Measurements from ENCODE around the gene SRGAP1.
"Not testable (repeated sequence)": the region's sequence is repeated elsewhere in the genome, so short reads cannot be mapped to it uniquely, and the experiment has no call there.

Gene SRGAP1

DNA sequence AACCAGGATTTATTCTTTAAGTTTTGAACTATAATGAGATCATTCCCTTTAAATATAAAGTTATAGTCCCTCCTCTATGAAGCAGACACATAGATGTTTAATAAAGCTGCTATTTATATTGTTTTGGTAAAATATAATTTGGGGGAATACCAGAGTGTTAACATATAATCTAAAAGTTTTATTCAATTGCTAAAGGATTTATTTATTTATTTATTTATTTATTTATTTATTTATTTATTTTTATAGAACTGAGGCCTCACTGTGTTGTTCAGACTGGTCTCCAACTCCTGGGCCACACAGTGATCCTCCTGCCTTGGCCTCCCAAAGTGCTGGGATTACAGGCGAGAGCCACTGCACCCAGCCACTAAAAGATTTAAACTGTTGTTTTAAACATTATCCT is 278.9 kb downstream of the SRGAP1 start:
- no peak for DNase-seq (ENCODE audit: low spot score)

DNA sequence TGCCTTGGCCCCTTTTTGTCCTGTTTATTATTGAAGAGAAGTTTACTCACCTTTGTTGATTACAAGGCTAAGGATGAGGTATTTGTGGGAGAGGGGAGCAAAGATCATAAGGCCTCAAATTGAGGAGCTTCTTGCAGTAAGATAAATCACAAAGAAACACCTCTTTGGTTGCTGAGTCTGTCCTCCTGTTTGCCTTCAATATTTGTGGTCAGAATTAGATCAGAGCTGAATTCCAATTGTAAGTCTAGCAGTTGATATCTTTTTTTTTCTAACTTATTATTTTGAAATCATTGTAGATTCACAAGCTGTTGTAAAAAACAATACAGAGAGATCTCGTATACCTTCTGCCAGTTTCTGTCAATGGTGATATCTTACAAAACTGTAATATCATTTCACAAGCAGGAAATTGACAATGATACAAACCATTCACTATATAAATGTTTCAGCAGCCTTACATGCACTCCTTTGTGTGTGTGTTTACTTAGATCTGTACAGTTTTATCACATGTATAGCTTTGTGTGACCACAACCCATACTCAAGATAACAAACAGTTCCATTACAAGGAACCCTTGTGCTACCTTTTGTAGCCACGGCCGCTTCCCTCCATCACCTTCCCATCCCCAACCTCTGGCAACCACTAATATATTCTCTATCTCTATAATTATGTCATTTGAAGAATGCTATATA is 280.2 kb downstream of the SRGAP1 start:
- DNase-seq (ENCODE audit: low spot score) = no peak

DNA sequence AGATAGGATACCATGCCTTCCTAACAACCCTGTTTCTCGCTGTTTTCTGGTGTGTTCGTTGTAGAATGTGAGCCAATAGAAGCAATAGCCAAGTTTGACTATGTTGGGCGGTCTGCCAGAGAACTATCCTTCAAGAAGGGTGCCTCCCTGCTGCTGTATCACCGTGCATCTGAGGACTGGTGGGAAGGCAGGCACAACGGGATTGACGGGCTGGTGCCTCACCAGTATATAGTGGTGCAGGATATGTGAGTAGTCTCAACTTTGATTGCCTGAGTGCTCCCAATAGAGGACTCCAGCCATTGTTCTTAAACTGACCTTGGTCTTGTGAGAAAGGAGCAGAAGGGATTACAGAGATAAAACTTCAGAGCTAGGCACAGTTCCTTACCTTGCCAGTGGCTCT is 281.4 kb downstream of the SRGAP1 start:
- no peak for DNase-seq (ENCODE audit: low spot score)

DNA sequence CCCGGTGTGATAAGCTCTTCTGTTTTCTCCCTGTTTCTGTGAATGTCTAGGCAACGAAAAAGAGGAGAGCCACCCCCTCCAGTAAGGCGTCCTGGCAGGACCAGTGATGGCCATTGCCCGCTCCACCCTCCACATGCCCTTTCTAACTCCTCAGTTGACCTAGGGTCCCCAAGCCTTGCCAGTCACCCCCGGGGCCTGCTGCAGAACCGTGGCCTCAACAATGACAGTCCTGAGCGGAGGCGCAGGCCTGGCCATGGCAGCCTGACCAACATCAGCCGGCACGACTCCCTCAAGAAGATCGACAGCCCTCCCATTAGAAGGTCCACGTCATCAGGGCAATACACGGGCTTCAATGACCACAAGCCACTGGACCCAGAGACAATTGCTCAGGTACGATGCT is 283.3 kb downstream of the SRGAP1 start:
- no peak for DNase-seq (ENCODE audit: low spot score)

DNA sequence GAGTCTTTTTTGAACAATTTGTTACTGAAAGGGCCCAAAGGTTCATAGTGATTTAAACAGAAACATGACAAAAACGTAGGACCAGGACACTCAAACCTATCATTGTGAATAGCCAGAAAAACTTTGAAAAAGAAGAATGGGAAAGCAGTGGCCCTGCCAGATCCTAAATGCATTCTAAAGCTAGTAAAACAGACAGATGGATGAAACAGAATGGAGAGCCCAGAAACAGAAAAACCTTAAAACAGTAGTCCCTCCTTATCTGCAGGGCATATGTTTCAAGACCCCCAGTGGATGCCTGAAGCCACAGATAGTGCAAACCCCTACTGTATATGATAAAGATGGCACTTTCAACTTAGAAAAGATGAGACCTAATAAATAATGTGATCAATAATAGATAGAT is 283.9 kb downstream of the SRGAP1 start:
- DNase-seq (ENCODE audit: low spot score) = no peak

DNA sequence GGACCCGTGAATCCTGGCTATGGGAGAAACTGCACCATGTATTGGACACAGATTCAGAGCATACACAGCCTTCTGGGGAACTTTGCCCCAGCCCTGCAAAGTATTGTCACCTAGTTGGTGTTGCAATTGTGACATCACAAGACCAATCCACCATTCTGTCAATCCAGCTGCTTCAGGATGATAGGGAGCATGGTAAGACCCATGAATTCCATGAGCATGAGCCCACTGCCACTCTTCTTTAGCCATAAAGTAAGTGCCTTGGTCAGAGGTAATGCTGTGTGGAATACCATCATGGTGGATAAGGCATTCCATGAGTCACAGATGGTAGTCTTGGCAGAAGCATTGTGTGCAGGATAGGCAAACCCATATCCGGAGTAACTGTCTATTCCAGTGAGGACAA is 286.0 kb downstream of the SRGAP1 start:
- DNase-seq (ENCODE audit: low spot score) = not testable (repeated sequence)

DNA sequence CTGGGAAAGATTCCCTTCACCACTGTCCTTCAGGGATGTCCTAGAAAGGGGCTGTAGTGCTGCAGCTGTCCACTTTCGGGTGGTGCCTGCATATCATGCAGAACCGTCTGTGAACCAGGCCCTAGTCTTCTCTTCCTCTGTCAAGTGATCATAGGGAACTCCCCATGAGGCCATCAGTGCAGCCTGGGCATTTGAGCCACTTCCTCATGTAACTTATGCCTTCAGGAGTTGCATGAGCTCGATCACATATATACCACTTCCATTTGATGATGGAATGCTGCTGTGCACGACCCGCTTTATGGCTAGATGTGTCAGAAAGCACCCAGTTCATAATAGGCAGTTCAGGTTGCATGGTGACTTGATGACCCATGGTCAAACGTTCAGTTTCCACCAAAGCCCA is 287.0 kb downstream of the SRGAP1 start:
- DNase-seq (ENCODE audit: low spot score) = not testable (repeated sequence)

DNA sequence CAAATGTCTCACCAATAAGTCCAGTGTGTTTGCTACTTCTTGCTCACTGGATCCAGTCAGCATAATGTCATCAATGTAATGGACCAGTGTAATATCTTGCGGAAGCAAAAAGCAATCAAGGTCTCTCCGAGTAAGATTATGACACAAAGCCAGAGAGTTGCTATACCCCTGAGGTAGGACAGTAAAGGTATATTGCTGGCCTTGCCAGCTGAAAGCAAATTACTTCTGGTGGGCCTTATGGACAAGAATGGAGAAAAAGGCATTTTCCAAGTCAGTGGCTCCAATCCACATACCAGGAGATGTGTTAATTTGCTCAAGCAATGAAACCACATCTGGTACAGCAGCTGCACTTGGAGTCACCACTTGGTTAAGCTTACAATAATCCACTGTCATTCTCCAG is 288.2 kb downstream of the SRGAP1 start:
- not testable (repeated sequence) for DNase-seq (ENCODE audit: low spot score)

DNA sequence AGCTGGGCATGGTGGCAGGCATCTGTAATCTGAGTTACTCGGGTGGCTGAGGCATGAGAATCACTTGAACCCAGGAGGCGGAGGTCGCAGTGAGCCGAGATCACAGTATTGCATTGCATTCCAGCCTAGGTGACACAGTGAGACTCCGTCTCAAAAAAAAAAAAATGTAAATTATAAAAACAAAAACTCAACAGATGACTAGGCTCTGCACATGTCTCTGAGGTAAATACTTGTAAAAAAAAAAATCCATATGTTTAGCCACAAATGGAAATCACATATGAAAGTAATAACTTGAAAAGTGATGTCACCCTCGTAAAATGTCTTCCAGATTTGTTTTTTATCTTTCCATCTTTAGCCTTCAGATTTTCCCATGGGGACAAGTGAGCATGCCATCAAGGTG is 292.6 kb downstream of the SRGAP1 start:
- no peak for DNase-seq (ENCODE audit: low spot score)

DNA sequence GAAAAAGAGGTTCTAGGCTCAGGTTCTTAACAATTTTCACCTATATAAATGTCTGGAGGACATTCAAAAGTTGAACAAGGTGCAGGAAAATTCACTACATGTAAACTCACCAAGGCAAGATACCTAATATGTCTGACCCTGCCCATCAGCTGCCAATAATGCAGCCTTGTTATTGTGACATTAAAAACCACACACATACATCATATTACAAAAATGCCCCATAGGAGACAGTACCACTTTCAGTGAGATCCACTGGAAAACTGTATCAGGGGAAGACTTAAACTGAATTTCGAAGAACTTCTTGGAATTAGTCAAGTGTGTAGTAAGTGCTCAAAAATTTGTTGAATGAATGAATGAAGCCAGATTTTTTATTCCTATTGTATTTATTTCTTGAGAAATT is 294.5 kb downstream of the SRGAP1 start:
- no peak for DNase-seq (ENCODE audit: low spot score)

DNA sequence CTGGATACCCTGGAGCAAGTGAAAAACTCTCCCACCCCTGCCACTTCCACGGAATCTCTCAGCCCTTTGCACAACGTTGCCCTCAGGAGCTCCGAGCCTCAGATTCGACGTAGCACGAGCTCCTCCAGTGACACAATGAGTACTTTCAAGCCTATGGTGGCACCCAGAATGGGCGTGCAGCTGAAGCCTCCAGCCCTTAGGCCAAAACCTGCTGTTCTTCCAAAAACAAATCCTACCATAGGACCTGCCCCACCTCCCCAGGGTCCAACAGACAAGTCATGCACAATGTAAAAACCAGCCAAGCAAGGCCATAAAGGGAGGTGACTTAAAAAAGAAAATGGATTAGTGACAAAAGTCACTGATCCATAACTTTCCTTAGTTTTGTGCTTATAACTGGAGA is 297.9 kb downstream of the SRGAP1 start:
- DNase-seq (ENCODE audit: low spot score) = no peak

DNA sequence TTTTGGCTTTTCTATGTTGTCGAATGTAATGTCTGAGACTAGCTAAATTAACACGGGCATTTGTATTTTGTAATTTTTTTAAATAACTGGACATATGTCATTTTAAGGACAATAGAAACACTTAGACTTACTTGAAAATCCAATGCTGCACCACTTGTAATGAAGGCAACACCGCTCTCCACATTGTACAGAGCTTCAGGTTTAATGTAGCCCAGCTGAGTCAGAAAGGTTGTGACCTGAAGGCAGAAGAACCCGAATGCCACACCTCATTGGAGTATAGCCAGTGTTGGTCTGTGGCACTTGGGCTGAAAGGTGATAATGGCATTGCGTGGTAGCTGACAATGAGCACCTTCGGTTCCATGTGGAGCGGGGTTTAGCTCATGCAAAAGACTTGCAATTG is 298.3 kb downstream of the SRGAP1 start:
- DNase-seq (ENCODE audit: low spot score) = no peak

DNA sequence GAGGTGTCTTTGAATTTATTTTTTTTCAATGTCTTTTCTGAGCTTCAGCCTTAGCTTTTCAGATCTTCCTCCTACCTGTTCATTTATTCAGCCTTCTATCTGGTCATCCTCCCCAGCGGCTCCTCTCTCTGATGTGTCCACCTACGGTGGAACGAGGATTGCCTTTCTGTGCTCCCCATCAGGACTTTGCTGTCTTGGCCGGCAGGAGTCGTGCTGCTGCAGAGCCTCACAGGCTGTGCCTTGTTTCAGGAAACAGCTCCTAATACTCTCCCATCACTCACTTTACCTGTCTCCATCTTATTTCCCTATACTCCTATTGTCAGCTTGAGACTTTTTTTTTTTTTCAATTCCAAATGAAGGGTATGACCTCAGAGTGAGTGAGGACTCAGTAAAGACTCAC is 300.7 kb downstream of the SRGAP1 start:
- no peak for DNase-seq (ENCODE audit: low spot score)

DNA sequence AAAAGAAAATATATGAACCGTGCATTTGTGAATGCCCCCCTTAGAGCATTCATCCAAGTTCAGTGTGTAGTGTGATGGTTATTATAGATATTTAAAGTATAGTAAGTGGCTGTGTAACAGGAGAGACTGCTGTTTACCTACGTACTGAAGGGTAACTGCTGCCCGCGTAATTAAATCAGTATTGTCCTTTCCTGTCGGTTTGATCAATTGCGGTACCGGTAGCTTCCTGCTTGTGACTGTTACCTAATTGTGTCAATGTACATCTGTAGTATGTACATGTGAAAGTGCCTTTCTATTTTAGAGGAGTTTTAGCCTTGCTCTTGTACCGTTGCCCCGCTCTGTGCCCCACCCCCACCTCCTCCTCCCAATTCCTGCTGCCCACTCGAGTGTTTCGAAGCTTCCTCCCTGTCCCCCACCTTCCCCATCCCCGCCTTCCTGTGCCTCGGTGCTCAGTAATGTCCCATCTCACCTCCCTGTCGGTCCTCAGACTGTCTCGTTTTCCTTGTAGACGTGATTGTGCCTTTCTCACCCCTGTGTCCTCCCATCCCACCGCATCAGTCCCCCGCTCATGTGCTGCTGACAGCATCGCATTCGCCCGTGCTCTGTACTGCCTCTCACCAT is 302.6 kb downstream of the SRGAP1 start:
- no peak for DNase-seq (ENCODE audit: low spot score)

DNA sequence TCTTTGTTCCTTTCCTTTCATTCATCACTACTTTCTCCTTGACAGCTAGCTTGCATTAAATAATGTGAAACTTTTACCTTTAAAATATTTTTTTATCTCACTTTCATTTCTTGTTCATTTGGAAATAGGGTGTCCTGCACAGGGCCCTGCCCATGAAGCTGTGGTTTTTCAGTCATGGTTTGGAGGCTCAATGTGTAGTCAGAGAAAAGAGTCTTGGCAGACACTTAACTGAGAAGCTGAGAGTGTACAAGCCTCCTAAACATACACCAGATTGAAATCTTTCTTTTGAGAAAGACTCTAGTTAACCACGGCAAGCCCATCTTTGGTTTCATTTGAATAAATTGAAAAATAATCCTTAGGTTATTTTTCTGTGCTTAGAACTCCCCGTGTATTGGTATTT is 303.4 kb downstream of the SRGAP1 start:
- no peak for DNase-seq (ENCODE audit: low spot score)

DNA sequence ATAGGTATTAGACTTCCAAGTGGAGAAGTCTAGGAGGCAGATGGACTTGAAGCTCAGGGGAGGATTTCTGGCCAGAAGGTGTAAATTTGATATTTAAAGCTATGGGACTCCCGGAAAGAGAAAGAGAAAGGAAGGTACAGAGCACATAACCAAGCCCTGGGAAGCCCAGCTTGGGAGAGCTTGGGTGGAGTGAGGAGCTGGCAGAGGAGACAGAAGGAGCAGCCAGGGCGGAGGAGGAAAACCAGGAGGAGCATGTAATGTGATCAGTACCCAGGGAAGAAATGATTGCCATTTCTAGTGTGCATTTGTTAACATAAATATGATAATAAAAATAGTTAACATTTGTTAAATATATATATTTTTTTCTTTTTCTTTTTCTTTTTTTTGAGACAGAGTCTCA is 310.2 kb downstream of the SRGAP1 start:
- DNase-seq (ENCODE audit: low spot score) = no peak

DNA sequence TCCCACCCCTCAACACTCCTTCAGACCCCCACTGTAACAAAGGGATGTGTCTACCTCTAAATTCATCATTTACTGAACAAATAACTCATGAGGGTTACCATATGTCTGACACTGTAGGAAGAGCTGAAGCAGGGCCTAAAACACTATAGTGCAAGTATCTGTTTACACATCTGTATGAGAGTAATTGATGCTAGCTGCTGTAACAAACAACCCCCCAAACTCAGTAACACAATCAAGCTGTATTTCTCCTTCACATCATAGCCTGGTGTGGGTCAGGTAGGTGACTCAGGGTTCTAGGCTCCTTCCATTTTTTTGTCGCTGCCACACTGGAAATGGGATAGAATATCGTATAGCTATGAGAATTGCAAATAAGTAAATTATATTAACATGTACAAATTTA is 312.6 kb downstream of the SRGAP1 start:
- DNase-seq (ENCODE audit: low spot score) = no peak

DNA sequence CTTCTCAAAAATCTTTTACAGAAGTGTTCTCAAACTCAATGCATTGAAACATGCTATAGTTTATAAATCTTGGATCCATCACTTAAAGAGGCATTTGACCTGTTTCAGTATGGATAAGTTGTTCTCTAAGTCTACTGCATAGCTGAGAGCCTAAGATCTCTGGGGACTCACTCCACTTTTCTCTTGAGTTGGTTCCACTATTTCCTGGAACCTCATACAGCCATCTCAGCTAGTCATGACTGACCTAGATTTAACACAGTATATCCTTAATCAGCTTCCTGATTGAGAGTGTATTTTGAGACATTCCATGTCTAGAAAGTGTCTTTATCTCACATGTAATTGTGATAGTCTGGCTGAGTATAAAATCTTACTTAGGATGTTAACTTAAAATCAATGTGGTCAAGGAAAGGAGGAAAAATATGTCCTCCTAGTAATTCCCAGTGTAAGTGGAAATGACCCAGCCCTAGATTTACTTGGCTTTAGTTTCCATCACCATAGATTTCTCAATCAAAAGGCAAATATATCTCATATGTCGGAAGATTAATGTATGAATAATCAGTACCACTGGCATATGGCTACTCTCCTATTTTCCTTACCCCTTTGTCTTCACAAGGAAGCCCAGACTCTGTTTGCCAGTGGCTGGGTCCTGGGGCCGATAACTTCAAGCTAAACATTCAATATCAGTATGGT is 315.7 kb downstream of the SRGAP1 start:
- no peak for DNase-seq (ENCODE audit: low spot score)

DNA sequence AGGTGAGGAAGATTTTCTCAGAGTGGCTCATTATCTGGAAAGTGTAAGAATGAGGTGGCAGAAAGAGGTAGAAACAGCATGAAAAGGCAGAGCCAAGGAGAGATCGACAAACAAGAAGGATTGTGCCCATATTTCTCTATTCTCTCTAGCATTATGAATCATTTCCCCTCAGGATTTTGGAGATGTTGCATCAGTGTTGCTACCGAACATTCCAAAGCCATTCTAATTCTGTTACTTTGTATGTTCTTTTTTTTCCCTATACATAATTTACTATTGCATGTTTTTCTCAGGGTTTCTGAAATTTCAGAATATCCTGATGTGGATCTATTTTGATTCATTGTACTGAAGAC is 316.2 kb downstream of the SRGAP1 start:
- DNase-seq (ENCODE audit: low spot score) = no peak

DNA sequence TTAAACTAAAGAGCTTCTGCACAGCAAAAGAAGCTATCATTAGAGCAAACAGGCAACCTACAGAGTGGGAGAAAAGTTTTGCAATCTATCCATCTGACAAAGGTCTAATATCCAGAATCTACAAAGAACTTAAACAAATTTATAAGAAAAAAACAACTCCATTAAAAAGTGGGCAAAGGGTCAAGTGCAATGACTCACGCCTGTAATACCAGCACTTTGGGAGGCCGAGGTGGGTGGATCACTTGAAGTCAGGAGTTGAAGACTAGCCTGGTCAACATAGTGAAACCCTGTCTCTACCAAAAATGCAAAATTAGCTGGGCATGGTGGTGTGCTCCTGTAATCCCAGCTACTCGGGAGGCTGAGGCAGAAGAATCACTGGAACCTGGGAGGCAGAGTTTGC is 322.1 kb downstream of the SRGAP1 start:
- DNase-seq (ENCODE audit: low spot score) = not testable (repeated sequence)

DNA sequence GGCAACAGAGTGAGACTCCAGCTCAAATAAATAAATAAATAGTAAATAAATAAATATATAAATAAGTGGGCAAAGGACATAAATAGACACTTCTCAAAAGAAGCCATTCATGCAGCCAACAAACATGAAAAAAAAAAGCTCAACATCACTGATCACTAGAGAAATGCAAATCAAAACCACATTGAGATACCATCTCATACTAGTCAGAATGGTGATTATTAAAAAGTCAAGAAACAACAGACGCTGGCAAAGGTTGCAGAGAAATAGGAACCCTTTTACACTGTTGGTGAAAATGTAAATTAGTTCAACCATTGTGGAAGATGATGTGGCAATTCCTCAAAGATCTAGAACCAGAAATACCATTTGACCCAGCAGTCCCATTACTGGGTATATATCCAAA is 322.5 kb downstream of the SRGAP1 start:
- not testable (repeated sequence) for DNase-seq (ENCODE audit: low spot score)

DNA sequence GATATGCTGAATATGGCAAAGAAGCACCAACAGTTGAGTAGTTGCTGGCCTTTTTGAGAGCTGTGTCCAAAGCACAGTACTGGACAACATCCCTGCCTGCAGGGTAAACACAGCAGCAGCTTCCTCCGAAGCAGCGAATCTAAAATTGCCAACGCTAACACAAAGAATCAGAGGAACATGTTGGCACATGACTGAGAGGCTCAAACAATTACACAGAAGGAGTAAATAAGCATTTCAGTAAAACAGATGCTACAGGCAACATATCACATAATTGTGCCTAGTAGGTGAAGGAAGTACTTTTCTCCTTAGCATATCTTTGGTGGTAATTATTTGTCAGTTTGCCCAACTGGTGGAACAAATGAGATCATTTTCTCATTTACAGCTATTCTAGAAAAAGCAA is 325.5 kb downstream of the SRGAP1 start:
- no peak for DNase-seq (ENCODE audit: low spot score)

DNA sequence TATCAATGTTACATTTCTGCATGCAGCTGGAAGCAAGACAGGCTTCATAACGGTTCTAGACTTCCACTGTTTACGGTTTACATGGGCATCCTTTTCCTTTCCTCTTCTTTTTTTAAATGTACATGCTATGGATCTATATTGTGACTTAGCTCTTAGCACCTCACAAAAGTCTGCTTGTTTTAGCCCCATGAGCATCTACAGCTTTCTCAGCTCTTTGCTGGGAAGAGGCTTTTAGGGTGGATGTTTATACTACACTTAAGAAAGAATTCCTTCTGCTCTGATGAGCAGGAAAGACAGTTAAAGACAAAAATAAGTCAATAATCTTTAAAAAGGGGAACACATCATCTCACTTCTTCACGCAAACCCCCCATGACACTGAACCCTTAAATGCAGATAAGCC is 326.2 kb downstream of the SRGAP1 start:
- no peak for DNase-seq (ENCODE audit: low spot score)

DNA sequence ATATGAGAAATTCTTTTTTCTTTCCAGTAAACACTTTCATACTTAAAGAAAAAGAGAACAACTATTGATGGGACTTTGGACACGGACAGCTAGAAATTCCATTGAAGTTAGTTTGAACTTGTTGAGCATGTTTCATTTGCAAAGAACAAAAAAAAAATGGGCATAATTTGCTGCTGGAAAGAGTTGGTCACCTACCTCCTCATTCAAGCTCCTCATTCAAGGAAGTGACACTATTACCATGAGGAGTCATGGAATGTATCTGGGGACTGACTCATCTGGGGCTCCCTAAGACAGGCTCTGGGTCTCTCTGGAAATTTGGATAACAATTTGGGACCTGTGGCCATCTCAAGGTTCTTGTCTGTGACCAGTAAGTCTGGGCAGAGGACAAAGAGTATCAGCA is 327.2 kb downstream of the SRGAP1 start:
- DNase-seq (ENCODE audit: low spot score) = no peak
